H9 (cell line): Measurements from ENCODE around the gene SELENOM. TPM values are rescaled to one million over a fixed set of nuclear protein-coding genes. Genes with fewer than 3 reads are reported as not detected.

Source experiments
- DNase-seq: peaks from one replicate; pipeline ENCODE4 v3.0.0-alpha.2; 2017
- H2AFZ ChIP-seq: one replicate; pipeline ENCODE4 v1.6.1; 2013; ENCODE audit warnings: mild to moderate bottlenecking, low read length, control low read depth, moderate library complexity
- H2AK5ac ChIP-seq: 2 replicates; pipeline ENCODE4 v1.6.1; 2013; ENCODE audit warnings: low read length, control low read depth, mixed read lengths; ENCODE audit not compliant: insufficient read length
- H2BK120ac ChIP-seq: one replicate; pipeline ENCODE4 v1.6.1; 2013; ENCODE audit warnings: low read depth, mild to moderate bottlenecking, low read length, control low read depth, inconsistent platforms; ENCODE audit not compliant: poor library complexity, severe bottlenecking
- H2BK12ac ChIP-seq: 2 replicates; pipeline ENCODE4 v1.6.1; 2013; ENCODE audit warnings: low read length, control low read depth, mixed read lengths, low read depth; ENCODE audit not compliant: insufficient read length
- H2BK15ac ChIP-seq: 2 replicates; pipeline ENCODE4 v1.6.1; 2013; ENCODE audit warnings: low read depth, low read length, control low read depth
- H2BK20ac ChIP-seq: one replicate; pipeline ENCODE4 v1.6.1; 2013; ENCODE audit warnings: low read depth, mild to moderate bottlenecking, low read length, control low read depth, inconsistent platforms; ENCODE audit not compliant: poor library complexity, severe bottlenecking
- H2BK5ac ChIP-seq: 2 replicates; pipeline ENCODE4 v1.6.1; 2013; ENCODE audit warnings: low read length, control low read depth, mixed read lengths; ENCODE audit not compliant: insufficient read length
- H3K14ac ChIP-seq: 2 replicates; pipeline ENCODE4 v1.6.1; 2013; ENCODE audit warnings: low read length, control low read depth; ENCODE audit not compliant: insufficient read depth
- H3K18ac ChIP-seq: 2 replicates; pipeline ENCODE4 v1.6.1; 2013; ENCODE audit warnings: low read depth, mild to moderate bottlenecking, mixed read lengths, low read length, control low read depth; ENCODE audit not compliant: insufficient read length
- H3K23ac ChIP-seq: 2 replicates; pipeline ENCODE4 v1.6.1; 2013; ENCODE audit warnings: low read length, control low read depth, mixed read lengths, low read depth; ENCODE audit not compliant: insufficient read length
- H3K23me2 ChIP-seq: 2 replicates; pipeline ENCODE4 v1.6.1; 2013; ENCODE audit warnings: low read depth, mild to moderate bottlenecking, mixed read lengths, low read length, control low read depth; ENCODE audit not compliant: insufficient read length, poor library complexity, severe bottlenecking
- H3K27ac ChIP-seq: 2 replicates; pipeline ENCODE4 v1.5.1; 2013; ENCODE audit warnings: low read length, control low read depth, mixed read lengths, low read depth; ENCODE audit not compliant: insufficient read length
- H3K27me3 ChIP-seq: 2 replicates; pipeline ENCODE4 v1.6.1; 2013; ENCODE audit warnings: low read length, control low read depth, inconsistent platforms; ENCODE audit not compliant: insufficient read depth
- H3K4ac ChIP-seq: 2 replicates; pipeline ENCODE4 v1.6.1; 2013; ENCODE audit warnings: low read depth, mild to moderate bottlenecking, control low read depth, inconsistent platforms, low read length, moderate library complexity
- H3K4me1 ChIP-seq: 2 replicates; pipeline ENCODE4 v1.6.1; 2013; ENCODE audit warnings: low read length, control low read depth, inconsistent platforms; ENCODE audit not compliant: insufficient read depth
- H3K4me2 ChIP-seq: 2 replicates; pipeline ENCODE4 v1.6.1; 2013; ENCODE audit warnings: low read length, control low read depth, mixed read lengths; ENCODE audit not compliant: insufficient read length, insufficient read depth
- H3K56ac ChIP-seq: 2 replicates; pipeline ENCODE4 v1.6.1; 2013; ENCODE audit warnings: low read depth, mild to moderate bottlenecking, mixed read lengths, low read length, control low read depth; ENCODE audit not compliant: insufficient read length
- H3K79me1 ChIP-seq: 2 replicates; pipeline ENCODE4 v1.6.1; 2013; ENCODE audit warnings: low read depth, mild to moderate bottlenecking, moderate library complexity, low read length, control low read depth, inconsistent platforms; ENCODE audit not compliant: insufficient read depth, poor library complexity, severe bottlenecking
- H3K79me2 ChIP-seq: 2 replicates; pipeline ENCODE4 v1.6.1; 2013; ENCODE audit warnings: low read length, control low read depth, inconsistent platforms; ENCODE audit not compliant: insufficient read depth
- H3K9ac ChIP-seq: 2 replicates; pipeline ENCODE4 v1.6.1; 2013; ENCODE audit warnings: low read length, control low read depth, mixed read lengths; ENCODE audit not compliant: insufficient read length; ENCODE audit errors: extremely low read depth
- H3K9me3 ChIP-seq: one replicate; pipeline ENCODE4 v1.6.1; 2013; ENCODE audit warnings: low read depth, low read length, inconsistent platforms; ENCODE audit not compliant: control insufficient read depth
- H3T11ph ChIP-seq: one replicate; pipeline ENCODE4 v1.6.1; 2013; ENCODE audit warnings: mild to moderate bottlenecking, low read length, control low read depth, inconsistent platforms
- H4K20me1 ChIP-seq: one replicate; pipeline ENCODE4 v1.6.1; 2013; ENCODE audit not compliant: control insufficient read depth, insufficient read length, insufficient read depth
- H4K5ac ChIP-seq: 2 replicates; pipeline ENCODE4 v1.6.1; 2013; ENCODE audit warnings: low read depth, mild to moderate bottlenecking, mixed read lengths, low read length, control low read depth; ENCODE audit not compliant: insufficient read length
- H4K8ac ChIP-seq: replicated peaks from 2 replicates; pipeline ENCODE4 v1.6.1; 2013; ENCODE audit warnings: low read length, control low read depth, mixed read lengths, low read depth; ENCODE audit not compliant: insufficient read length
- H4K91ac ChIP-seq: 2 replicates; pipeline ENCODE4 v1.6.1; 2013; ENCODE audit warnings: low read depth, mild to moderate bottlenecking, moderate library complexity, mixed read lengths, low read length, control low read depth; ENCODE audit not compliant: insufficient read length
- H3K27ac Mint-ChIP-seq, 3 experiments: 2 replicates in 2 of 3; 3 replicates in 1 of 3; pipeline ENCODE4 v1.8.0; 2020 to 2021; ENCODE audit warnings: mixed read lengths in 3 of 3, mild to moderate bottlenecking in 1 of 3, moderate library complexity in 1 of 3
- H3K27me3 Mint-ChIP-seq: 2 replicates; pipeline ENCODE4 v1.8.0; 2021; ENCODE audit warnings: low read depth, mild to moderate bottlenecking, moderate library complexity, mixed read lengths
- H3K36me3 Mint-ChIP-seq, 3 experiments: 2 replicates in 2 of 3; 3 replicates in 1 of 3; pipeline ENCODE4 v1.8.0; 2020 to 2021; ENCODE audit warnings: low read depth in 3 of 3, mixed read lengths in 3 of 3; ENCODE audit not compliant: insufficient read depth in 1 of 3
- H3K4me1 Mint-ChIP-seq, 2 experiments: 2 replicates each; pipeline ENCODE4 v1.8.0; 2020; ENCODE audit warnings: mixed read lengths in 2 of 2
- H3K4me3 Mint-ChIP-seq, 2 experiments: 2 replicates in 1 of 2; 3 replicates in 1 of 2; pipeline ENCODE4 v1.8.0; 2020 to 2021; ENCODE audit warnings: mild to moderate bottlenecking in 2 of 2, mixed read lengths in 2 of 2, moderate library complexity in 1 of 2
- H3K9me3 Mint-ChIP-seq, 2 experiments: 2 replicates in 1 of 2; 3 replicates in 1 of 2; pipeline ENCODE4 v1.8.0; 2020; ENCODE audit warnings: mild to moderate bottlenecking in 2 of 2, mixed read lengths in 2 of 2, moderate library complexity in 1 of 2
- WGBS: extraction: QIAGEN DNeasy Blood & Tissue Kit; methylation state at CpG from one replicate; pipeline ENCODE4 v1.1.7; 2013; ENCODE audit warnings: missing lambda C conversion rate, low lambda C conversion rate, mixed read lengths; ENCODE audit not compliant: insufficient read length; ENCODE audit errors: extremely low coverage; 5-methylcytosine and 5-hydroxymethylcytosine counted together
- total RNA-seq: library from RNA; stranded (reverse); gene quantifications from 2 replicates; pipeline ENCODE4 v1.2.1, GENCODE V29; 2021
- TF ChIP-seq, protein P1 (sequence below): fragments of 200-600 bp; sonication (generic); conservative IDR thresholded peaks from 3 replicates; pipeline ENCODE4 v1.8.0; 2021; ENCODE audit warnings: antibody characterized with exemption, mild to moderate bottlenecking

SELENOM gene
- total RNA-seq, 1 experiment from 2014 or later, result 18.6 TPM

DNA sequence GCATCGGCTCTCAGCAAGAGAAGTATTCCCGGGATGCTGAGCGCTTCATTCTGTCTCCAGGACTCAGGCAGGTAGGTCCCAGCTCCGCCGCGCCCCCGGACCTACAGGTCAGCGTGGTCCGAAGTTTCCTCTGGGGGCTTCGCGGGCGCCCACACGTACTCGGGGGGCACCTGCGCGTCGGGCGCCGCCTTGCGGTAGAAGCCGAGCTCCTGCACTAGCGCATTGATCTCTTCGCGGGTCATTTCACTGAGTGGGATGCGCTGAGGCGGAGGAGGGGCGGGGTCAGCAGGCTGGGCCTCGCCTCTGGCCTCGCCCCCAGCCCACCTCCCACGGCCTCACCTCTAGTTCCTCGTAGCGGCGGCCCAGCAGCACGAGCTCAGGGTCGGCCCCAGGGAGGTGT is 2.5 kb downstream of the SELENOM start:
- peak; percentile 90 for DNase-seq
- H3K4me3 Mint-ChIP-seq, result no peak overlapping the region
- Histone ChIP-seq H3K56ac (no peak overlapping the region), H2AK5ac (no peak overlapping the region), H4K8ac (no peak overlapping the region), H3K9me3 (no peaks in the 10 kb centered on the region), H3K27ac (no peak overlapping the region), H3K27me3 (peaks cover 12% of the 10 kb centered on the region; the same call in 1 of the 2 replicates), H3K4ac (no peak overlapping the region), H2BK20ac (no peak overlapping the region), H2BK5ac (no peak overlapping the region), H2BK15ac (no peak overlapping the region), H2BK120ac (no peak overlapping the region), H2BK12ac (no peak overlapping the region), H3K23ac (no peak overlapping the region), H4K20me1 (no peaks in the 10 kb centered on the region), H2AFZ (no peak overlapping the region), H3K79me1 (no peaks in the 10 kb centered on the region), H3K18ac (no peak overlapping the region), H3T11ph (no peak overlapping the region), H3K9ac (no peak overlapping the region), H3K79me2 (no peaks in the 10 kb centered on the region), H3K4me2 (peak overlapping the region; percentile 0), H3K23me2 (peaks cover 8% of the 10 kb centered on the region), H4K91ac (no peak overlapping the region), H3K14ac (no peak overlapping the region), H4K5ac (no peak overlapping the region), H3K4me1 (no peaks in the 10 kb centered on the region)
- peaks cover 0 to 1% (median 0%) of the 10 kb centered on the region in 3 experiments; a peak in 2 of 7 replicates for H3K36me3 Mint-ChIP-seq
- no CpG with 5 or more reads among the region's 35 CpGs for WGBS
- no peak overlapping the region for H3K27ac Mint-ChIP-seq
- peaks cover 27% of the 10 kb centered on the region for H3K27me3 Mint-ChIP-seq
- peaks cover 12 to 30% of the 10 kb centered on the region in 2 experiments for H3K4me1 Mint-ChIP-seq
- H3K9me3 Mint-ChIP-seq, result 0 out of 5 replicates have a peak, but pooled peaks cover 0 to 2% of the 10 kb centered on the region in 2 experiments
- TF ChIP-seq, protein P1, sequence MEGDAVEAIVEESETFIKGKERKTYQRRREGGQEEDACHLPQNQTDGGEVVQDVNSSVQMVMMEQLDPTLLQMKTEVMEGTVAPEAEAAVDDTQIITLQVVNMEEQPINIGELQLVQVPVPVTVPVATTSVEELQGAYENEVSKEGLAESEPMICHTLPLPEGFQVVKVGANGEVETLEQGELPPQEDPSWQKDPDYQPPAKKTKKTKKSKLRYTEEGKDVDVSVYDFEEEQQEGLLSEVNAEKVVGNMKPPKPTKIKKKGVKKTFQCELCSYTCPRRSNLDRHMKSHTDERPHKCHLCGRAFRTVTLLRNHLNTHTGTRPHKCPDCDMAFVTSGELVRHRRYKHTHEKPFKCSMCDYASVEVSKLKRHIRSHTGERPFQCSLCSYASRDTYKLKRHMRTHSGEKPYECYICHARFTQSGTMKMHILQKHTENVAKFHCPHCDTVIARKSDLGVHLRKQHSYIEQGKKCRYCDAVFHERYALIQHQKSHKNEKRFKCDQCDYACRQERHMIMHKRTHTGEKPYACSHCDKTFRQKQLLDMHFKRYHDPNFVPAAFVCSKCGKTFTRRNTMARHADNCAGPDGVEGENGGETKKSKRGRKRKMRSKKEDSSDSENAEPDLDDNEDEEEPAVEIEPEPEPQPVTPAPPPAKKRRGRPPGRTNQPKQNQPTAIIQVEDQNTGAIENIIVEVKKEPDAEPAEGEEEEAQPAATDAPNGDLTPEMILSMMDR, result peak; percentile 95
